HG02798 (cell line): Measurements from ENCODE around the gene PGM2.
A peak's percentile ranks its signal among the peaks of the same experiment; 100 is the strongest.

Experiments used
- ATAC-seq: cut with Tn5 transposase; IDR thresholded peaks from one replicate; pipeline ENCODE4 v1.9.1; 2021; ENCODE audit warnings: mild to moderate bottlenecking; ENCODE audit not compliant: unreplicated experiment, poor library complexity

The PGM2 gene

DNA sequence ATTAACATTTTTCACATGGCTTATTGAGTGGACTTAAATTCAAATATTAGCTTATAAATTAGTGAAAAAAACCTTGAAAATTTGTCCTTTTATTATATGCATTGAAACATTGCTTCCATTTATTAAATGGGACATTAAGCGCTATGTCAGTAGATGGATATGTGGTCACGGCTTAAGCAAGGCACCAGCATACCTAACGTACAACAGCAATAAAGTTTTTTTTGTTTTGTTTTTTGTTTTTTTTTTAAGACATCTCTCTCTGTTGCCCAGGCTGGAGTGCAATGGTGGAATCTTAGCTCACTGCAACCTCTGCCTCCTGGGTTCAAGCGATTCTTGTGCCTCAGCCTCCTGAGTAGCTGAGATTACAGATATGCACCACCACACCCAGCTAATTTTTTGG lies 31.6 kb downstream of the PGM2 start:
- no peak for ATAC-seq

DNA sequence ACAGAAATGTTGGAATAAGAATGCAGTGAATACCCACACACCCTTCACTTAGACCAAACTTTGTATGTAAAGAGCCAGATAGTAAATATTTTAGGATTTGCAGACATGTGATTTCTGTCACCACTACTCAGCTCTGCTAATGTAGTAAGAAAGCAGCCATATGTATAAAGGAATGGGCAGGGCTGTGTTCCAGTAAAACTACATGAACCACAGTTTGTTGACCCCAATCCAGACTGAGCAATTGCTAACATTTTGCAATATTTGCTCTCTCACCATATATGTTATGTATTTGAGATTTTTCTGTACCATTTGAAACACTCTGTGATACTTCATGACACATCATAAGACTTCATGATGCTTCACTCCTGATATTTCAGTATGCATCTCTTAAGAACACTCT lies 32.4 kb downstream of the PGM2 start:
- ATAC-seq, result no peak

- ATAC-seq, result no peak
These were observed 33.8 kb downstream of the PGM2 start for GRCh38 chr4:37860266-37860665.

- ATAC-seq, result no peak
These were observed 36.5 kb downstream of the PGM2 start for GRCh38 chr4:37862961-37863360.

DNA sequence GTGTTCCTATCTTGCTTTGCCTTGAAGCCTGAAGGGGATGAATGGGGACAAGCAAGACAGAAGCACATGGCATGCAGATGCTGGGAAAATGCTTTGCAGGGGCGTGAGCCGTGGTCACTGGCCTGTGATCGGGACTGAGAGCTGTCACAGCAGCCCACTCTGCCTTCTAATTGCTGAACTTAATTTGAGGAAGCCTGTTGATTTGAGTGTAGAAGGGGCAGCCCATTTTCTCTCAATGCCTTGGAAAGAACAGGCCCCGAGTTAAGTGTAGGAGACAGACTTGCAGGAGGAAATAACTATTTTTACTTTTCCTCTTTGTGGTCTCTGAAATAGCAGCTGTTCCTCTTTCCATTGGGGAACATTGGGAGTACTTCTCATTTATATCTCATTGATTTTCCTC lies 38.3 kb downstream of the PGM2 start:
- ATAC-seq, result no peak

DNA sequence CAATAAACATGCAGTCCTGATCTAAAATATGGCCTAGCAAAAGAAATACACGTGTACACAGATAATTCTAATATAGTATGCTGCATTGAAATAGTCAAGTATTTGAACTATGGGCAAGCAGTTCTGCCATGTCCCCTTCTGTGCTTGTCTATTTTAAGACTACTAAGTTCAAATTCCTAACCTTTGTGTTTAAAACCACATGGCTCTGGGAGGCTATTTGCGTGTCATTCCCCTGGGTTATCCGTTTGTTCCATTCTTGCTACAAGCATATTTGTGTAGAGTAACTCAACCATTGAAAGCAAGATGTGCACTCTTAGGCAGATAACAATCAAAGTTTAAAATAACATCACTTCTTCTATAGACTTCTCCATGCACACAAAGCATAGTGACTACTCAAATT lies 39.0 kb downstream of the PGM2 start:
- ATAC-seq, result no peak

DNA sequence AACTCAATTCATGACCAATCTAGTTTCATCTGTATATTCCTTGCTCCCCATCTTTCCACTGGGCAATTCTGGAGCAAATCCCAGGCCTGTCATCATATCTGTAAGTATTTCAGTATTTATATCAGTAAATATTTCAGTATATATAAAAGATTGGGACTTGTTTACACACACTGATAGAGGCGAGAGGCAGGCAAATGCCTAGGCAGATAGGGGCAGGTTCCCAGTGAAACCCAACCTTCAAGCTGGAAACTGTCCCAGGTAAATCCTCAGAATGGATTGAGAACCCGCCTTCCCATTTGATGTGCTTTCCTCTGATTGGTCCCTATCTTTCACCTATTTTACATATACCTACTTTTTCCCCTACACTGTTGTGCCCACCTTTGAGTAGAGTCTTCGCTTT lies 40.6 kb downstream of the PGM2 start:
- no peak for ATAC-seq

DNA sequence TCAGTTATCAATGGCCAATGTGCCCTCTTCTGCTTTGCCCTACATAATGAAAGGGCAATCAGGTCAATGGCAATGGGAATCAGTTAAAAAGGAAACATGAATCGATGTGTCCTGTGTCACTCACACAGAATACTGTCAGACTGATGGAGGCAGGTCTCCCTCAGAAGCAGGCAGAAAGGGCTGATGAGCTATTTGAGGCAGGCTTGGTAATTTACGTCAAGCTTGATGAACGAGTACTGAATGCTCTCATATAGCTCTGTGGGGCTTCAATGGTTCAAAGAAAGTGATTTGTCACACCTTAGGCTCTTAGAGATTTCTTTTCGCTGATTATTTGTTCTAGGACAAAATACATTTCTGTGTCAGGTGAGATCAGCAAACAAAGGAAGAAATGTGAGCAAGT lies 41.8 kb downstream of the PGM2 start:
- ATAC-seq, result no peak

- no peak for ATAC-seq
These were observed 46.0 kb downstream of the PGM2 start for GRCh38 chr4:37872310-37872988.

GRCh38 chr4:37873386-37873785 lies 46.9 kb downstream of the PGM2 start:
- no peak for ATAC-seq

- no peak for ATAC-seq
These were observed 49.7 kb downstream of the PGM2 start for GRCh38 chr4:37876156-37876555.

DNA sequence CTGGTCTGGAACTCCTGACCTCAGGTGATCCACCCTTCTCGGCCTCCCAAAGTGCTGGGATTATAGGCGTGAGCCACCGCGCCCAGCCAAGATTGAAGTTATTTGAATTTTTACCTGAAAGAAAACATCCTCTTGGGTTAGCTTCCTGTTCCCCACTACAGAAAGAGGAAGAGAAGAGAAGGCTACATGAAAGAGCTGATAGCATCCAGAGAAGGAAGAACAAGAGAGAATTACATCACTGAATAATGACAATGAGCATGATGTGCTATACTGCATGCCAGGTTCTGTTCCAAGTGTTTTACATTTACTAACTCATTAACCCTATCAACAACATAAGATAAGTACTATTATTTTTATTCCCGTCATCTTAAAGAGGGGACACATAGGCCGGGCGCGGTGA lies 52.9 kb downstream of the PGM2 start:
- no peak for ATAC-seq

GRCh38 chr4:37881811-37882210 lies 55.3 kb downstream of the PGM2 start:
- ATAC-seq, result no peak

DNA sequence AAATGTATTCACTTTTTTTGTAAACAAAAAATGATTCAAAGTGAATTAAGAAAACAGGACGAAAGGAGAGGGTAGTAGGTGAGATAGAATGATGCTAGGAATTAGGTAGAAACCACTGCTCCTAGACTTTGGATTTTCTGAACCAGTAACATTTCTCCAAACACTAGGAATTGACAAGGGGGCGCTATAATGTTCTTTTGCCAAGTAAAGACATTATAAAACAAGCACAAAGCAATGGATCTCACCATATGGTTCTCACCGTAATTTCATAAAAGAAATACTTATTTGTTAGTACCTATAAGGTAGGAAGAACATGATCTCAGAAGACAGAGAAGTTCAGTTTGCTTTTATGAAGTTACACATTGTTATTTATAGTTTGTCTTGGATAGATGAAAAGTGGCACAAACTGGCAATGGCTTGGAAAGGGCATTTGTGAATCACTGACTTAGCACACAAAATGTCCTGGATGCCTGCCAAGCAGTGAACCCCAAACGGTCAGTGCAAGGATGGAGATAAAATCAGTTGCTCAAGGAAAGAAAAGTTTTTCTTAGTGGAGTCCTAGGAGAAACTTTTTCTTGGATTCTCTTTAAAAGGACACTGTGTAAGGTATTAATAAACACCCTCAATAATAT lies 56.3 kb downstream of the PGM2 start:
- ATAC-seq, result no peak

DNA sequence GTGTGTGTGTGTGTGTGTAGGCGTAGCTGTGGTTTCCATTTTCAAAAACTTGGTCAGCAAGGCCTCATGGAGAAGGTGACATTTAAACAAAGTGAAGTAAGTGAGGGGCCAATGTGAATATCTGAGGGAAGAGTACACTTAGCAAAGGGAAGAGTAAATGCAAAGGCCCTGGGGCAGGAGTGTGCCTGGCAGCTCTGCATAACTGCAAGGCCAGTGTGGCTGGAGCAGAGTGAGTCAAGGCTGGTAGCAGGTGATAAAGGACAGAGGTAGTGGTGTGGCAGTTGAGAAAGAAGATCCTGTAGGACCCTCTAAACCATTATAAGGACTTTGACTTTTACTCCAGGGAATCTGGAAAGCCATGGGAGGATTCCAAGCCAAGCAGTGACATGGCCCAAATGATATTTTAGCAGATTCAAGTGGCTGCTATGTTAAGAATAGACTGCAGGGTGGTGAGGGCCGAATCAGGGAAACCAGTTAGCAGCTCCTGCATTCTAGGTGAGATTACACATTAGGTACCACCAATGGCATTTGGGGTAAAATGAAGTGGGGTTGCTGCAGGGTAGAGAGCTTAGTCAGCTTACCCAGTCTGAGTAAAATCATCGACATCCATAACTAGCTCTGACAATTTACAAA lies 58.5 kb downstream of the PGM2 start:
- no peak for ATAC-seq

DNA sequence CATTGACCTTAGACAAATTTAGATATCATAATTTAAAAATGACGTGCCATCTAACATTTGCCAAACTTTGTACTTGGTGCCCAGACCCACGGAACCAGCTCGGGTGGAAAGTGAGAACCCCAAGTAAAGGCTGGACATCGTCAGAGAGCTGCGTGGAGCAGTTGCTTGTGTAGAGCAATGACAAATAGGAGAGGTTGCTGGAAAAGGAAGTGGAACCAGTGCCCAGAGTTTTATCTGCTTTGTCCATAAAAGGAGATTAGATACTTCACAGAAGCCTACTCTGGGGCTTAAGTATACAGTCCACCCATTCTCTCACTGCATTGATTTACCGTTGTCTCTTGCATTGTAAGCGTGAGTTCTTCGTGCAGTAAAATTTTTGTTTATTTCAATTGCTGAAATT lies 59.0 kb downstream of the PGM2 start:
- ATAC-seq, result no peak

DNA sequence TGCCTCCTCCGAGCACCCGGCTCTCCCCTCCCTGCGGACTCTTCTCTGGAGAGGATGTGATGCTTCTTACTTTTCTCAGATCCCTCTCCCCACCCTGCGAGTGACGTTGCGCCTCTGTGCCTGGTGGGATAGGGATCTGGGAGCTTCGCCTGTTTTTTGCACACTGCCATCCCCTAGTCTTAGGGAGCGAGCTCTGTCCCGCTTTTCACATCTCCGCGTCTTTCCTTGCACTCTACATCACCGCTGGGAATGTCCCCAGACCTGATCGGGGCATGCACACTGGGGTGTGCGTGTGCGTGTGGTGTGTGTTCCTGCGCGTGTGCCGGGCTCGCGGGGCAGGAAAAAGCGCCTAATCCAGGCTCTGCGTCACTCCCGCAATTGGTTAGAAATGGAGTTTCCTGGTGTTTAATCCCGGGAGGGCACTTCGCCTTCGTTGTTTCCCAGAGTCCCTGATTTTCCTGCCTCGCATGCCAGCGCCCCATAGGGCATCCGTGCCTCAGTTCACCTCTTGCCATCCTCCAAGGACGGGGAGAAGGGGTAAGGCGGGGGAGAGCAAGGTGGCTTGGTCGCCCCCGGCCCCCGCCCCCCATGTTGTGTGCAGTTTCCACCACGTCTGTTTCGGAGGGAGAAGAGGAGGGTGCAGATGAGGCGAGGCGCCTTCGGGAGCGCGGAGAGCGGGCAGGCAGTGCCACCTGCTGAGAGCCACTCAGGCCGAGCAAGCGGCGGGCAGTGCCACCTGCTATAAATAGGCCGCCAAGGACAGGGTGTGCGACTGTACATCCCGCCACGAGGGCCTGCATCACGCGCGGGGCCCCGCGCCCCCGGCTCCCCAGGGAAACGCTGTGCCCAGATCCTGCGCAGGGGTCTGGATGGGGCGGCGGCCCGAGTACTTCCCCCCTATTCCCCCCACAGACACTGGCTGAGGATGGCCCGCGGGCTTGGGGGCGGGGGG lies 63.6 kb downstream of the PGM2 start:
- peak; percentile 19 for ATAC-seq

DNA sequence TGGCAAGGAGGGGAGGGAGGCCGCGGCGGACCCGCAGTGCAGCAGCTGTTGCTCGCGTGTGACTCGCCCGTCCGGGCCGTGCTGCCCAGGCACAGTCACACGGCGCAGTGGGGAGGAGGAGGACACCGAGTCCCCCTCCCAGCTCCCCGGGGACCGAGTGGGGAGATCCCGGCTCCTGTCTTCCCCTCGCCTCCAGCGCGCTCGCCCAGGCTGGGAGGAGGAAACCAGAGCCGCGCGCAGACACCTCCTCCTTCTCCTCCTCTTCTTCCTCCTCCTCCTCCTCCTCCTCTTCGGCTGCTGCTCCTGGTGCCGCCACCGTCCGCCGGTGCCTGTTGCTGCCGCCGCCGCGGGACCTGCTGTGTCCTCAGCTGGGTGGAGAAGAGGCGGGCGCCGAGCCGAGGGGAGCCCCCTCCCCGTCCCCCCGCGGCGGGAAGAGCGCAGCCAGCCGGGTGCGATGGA lies 64.3 kb downstream of the PGM2 start, which contains the start of gene TBC1D1:
Gene TBC1D1 (plus strand): TSS at position 284 of the 459 bp plus-strand sequence. CDS start 11,012 bp downstream, outside the sequence.
- ATAC-seq, result peak; percentile 30

DNA sequence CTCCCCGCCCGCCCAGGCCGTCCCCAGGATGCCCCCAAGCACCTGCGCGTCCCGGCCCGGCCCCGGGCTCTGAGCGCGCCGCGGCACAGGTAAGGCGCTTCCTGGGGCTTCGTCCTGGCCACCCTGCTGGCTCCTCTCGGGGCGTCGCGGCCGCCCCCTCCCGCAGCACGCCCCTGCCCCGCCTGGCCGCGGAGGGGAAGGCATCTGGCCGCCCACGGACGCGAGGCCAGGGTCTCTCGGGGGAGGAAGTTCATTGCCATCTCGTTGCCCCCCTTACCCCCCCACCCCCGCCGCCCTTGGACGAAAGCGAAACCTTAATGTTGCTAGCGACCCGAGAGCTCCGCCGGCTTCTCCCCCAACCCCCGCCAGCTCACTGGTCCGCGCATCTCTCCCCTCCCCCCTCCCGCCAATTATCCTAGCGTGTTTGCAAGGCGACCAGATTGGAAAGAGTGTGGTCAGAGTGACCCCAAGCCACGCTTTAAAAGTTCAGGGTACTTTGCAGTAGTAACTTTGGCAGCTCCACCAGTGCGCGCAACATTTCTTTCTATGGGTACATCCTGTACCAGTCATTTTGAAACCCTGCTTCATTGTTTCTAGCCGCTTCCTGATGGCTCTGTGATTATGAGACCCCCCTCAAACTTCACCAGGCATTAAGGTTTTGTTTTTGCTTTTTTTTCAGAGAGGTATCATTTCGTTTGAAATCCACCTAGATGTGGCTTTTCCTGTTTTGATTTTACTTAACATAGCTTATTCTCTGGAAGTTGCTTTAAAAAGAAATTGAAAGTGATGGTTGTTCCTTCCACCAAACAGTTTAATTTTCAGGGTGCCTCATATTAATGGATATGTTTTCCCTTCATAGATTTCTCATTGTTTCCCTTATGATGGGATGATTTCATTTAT lies 65.0 kb downstream of the PGM2 start:
- peak; percentile 46 for ATAC-seq
